Neural progenitor cell (in vitro differentiated cells): Measurements from ENCODE around the gene PPP2R1B. TPM values are rescaled to one million over a fixed set of nuclear protein-coding genes. Genes with fewer than 3 reads are reported as not detected.

Source experiments
- DNase-seq: peaks from one replicate; pipeline ENCODE4 v3.0.0-alpha.2; 2016; ENCODE audit warnings: low spot score
- H2AFZ ChIP-seq: fragments of 200-600 bp; sonication (generic); replicated peaks from 2 replicates; pipeline ENCODE4 v1.6.1; 2016; ENCODE audit warnings: antibody characterized with exemption
- H3F3A ChIP-seq: fragments of 200-600 bp; sonication (generic); 2 replicates; pipeline ENCODE4 v1.6.1; 2016; ENCODE audit warnings: antibody characterized with exemption, low read depth
- H3K27ac ChIP-seq: fragments of 200-600 bp; sonication (generic); 2 replicates; pipeline ENCODE4 v1.5.1; 2016; ENCODE audit warnings: mild to moderate bottlenecking
- H3K27me3 ChIP-seq: fragments of 200-600 bp; sonication (generic); 2 replicates; pipeline ENCODE4 v1.6.1; 2016; ENCODE audit warnings: mild to moderate bottlenecking, moderate library complexity
- H3K36me3 ChIP-seq: fragments of 200-600 bp; sonication (generic); 2 replicates; pipeline ENCODE4 v1.5.1; 2016
- H3K4me1 ChIP-seq: fragments of 200-600 bp; sonication (generic); 2 replicates; pipeline ENCODE4 v1.6.1; 2016; ENCODE audit warnings: mixed run types
- H3K4me2 ChIP-seq: fragments of 200-600 bp; sonication (generic); 2 replicates; pipeline ENCODE4 v1.6.1; 2016
- H3K4me3 ChIP-seq: fragments of 200-600 bp; sonication (generic); 2 replicates; pipeline ENCODE4 v1.5.1; 2016
- H3K79me2 ChIP-seq: fragments of 200-600 bp; sonication (generic); 2 replicates; pipeline ENCODE4 v1.6.1; 2016; ENCODE audit warnings: low read depth
- H3K9ac ChIP-seq: fragments of 200-600 bp; sonication (generic); 2 replicates; pipeline ENCODE4 v1.6.1; 2016
- H3K9me3 ChIP-seq: fragments of 200-600 bp; sonication (generic); 2 replicates; pipeline ENCODE4 v1.5.1; 2016; ENCODE audit warnings: low read depth
- H4K20me1 ChIP-seq: fragments of 200-600 bp; sonication (generic); 2 replicates; pipeline ENCODE4 v1.6.1; 2016; ENCODE audit warnings: low read depth
- H3K27ac Mint-ChIP-seq: 3 replicates; pipeline ENCODE4 v1.8.0; 2021; ENCODE audit warnings: mixed read lengths
- H3K27me3 Mint-ChIP-seq: 2 replicates; pipeline ENCODE4 v1.8.0; 2022; ENCODE audit warnings: low read depth, mild to moderate bottlenecking, inconsistent platforms, moderate library complexity, mixed read lengths; ENCODE audit not compliant: insufficient read depth
- H3K36me3 Mint-ChIP-seq: 3 replicates; pipeline ENCODE4 v1.8.0; 2021; ENCODE audit warnings: mixed read lengths
- H3K4me1 Mint-ChIP-seq: 3 replicates; pipeline ENCODE4 v1.8.0; 2021; ENCODE audit warnings: mixed read lengths
- H3K4me3 Mint-ChIP-seq: 3 replicates; pipeline ENCODE4 v1.8.0; 2021; ENCODE audit warnings: mild to moderate bottlenecking, moderate library complexity, mixed read lengths
- H3K9me3 Mint-ChIP-seq: 3 replicates; pipeline ENCODE4 v1.8.0; 2020; ENCODE audit warnings: mixed read lengths
- CTCF ChIP-seq: fragments of 200-600 bp; sonication (generic); IDR thresholded peaks from 2 replicates; pipeline ENCODE4 v1.5.1; 2017; ENCODE audit warnings: antibody characterized with exemption, mild to moderate bottlenecking
- EZH2 ChIP-seq: fragments of 200-600 bp; sonication (generic); IDR thresholded peaks from 2 replicates; pipeline ENCODE4 v1.6.1; 2017; ENCODE audit warnings: antibody characterized with exemption, mild to moderate bottlenecking, moderate library complexity
- EZH2phosphoT487 ChIP-seq: fragments of 200-600 bp; sonication (generic); IDR thresholded peaks from 2 replicates; pipeline ENCODE4 v1.6.1; 2017; ENCODE audit warnings: antibody characterized with exemption
- total RNA-seq: library from RNA; depleted of rRNA; stranded (reverse); fragments of >200 nt; gene quantifications from 2 replicates; pipeline ENCODE4 v1.2.3, GENCODE V29; 2015; ENCODE audit warnings: low replicate concordance

Gene PPP2R1B
- total RNA-seq, 1 donor from 2014 or later, result 68.4 TPM

- TF ChIP-seq EZH2phosphoT487 (no peak), CTCF (no peak), EZH2 (no peak)
- H3K4me3 Mint-ChIP-seq, result no peak overlapping the region
- H3K36me3 Mint-ChIP-seq, result peaks cover 43% of the 10 kb centered on the region
- Histone ChIP-seq H3K36me3 (peaks cover 32% of the 10 kb centered on the region), H3F3A (no peaks in the 10 kb centered on the region), H3K9me3 (no peaks in the 10 kb centered on the region), H4K20me1 (no peaks in the 10 kb centered on the region), H3K4me1 (no peaks in the 10 kb centered on the region), H3K27ac (no peak overlapping the region), H3K4me2 (no peak overlapping the region), H3K27me3 (no peaks in the 10 kb centered on the region), H3K9ac (no peak overlapping the region), H2AFZ (no peak overlapping the region), H3K4me3 (no peak overlapping the region), H3K79me2 (no peaks in the 10 kb centered on the region)
- no peaks in the 10 kb centered on the region for H3K27me3 Mint-ChIP-seq
- no peak for DNase-seq
- H3K9me3 Mint-ChIP-seq, result no peaks in the 10 kb centered on the region
- H3K4me1 Mint-ChIP-seq, result no peaks in the 10 kb centered on the region
- no peak overlapping the region for H3K27ac Mint-ChIP-seq
Measured at GRCh38 chr11:111745719-111746504, 20.3 kb downstream of the PPP2R1B start.

GRCh38 chr11:111743700-111744099, 22.5 kb downstream of the PPP2R1B start:
- Mint-ChIP-seq H3K4me3 (no peak overlapping the region), H3K9me3 (no peaks in the 10 kb centered on the region), H3K27me3 (no peaks in the 10 kb centered on the region), H3K4me1 (peaks cover 9% of the 10 kb centered on the region), H3K27ac (no peak overlapping the region), H3K36me3 (peaks cover 46% of the 10 kb centered on the region)
- Histone ChIP-seq H3K36me3 (peaks cover 37% of the 10 kb centered on the region), H3K9ac (no peak overlapping the region), H3K27ac (no peak overlapping the region), H2AFZ (no peak overlapping the region), H3K27me3 (no peaks in the 10 kb centered on the region), H3K79me2 (no peaks in the 10 kb centered on the region), H3K9me3 (no peaks in the 10 kb centered on the region), H3K4me3 (no peak overlapping the region), H3F3A (peaks cover 12% of the 10 kb centered on the region), H3K4me2 (no peak overlapping the region), H4K20me1 (peaks cover 6% of the 10 kb centered on the region), H3K4me1 (peaks cover 8% of the 10 kb centered on the region)
- TF ChIP-seq EZH2phosphoT487, result no peak
- no peak for TF ChIP-seq CTCF
- no peak for DNase-seq

DNA sequence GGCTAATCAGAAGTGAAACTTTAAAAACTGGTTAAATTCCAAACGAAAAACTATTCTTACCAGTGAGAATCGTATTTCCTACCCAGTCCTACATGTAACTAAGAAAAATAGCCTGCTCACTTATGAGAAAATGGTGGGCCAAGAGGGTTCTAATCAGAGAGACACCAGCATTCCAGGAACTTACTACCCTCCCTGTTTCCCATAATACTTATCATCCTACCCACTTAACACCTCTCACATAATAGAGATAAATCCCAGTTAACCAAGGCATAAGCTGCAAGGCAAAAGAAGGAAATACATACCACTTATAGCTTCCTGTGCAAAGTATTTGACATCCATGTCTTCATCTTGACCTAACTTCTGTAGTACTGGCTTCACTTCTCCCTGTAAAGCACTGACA, 24.4 kb downstream of the PPP2R1B start:
- Mint-ChIP-seq H3K36me3 (peaks cover 39% of the 10 kb centered on the region), H3K27ac (no peak overlapping the region), H3K27me3 (peaks cover 1% of the 10 kb centered on the region), H3K4me3 (no peak overlapping the region), H3K4me1 (peaks cover 21% of the 10 kb centered on the region), H3K9me3 (no peaks in the 10 kb centered on the region)
- Histone ChIP-seq H3K27ac (no peak overlapping the region), H2AFZ (no peak overlapping the region), H4K20me1 (peaks cover 18% of the 10 kb centered on the region), H3K9ac (no peak overlapping the region), H3K79me2 (no peaks in the 10 kb centered on the region), H3K4me2 (no peak overlapping the region), H3K4me1 (peaks cover 8% of the 10 kb centered on the region), H3K4me3 (no peak overlapping the region), H3K27me3 (no peaks in the 10 kb centered on the region), H3K36me3 (peaks cover 28% of the 10 kb centered on the region), H3K9me3 (no peaks in the 10 kb centered on the region), H3F3A (peaks cover 17% of the 10 kb centered on the region)
- TF ChIP-seq CTCF (no peak), EZH2phosphoT487 (no peak), EZH2 (no peak)
- no peak for DNase-seq
